ENCODE measurements around the gene ARHGEF7.

DNA sequence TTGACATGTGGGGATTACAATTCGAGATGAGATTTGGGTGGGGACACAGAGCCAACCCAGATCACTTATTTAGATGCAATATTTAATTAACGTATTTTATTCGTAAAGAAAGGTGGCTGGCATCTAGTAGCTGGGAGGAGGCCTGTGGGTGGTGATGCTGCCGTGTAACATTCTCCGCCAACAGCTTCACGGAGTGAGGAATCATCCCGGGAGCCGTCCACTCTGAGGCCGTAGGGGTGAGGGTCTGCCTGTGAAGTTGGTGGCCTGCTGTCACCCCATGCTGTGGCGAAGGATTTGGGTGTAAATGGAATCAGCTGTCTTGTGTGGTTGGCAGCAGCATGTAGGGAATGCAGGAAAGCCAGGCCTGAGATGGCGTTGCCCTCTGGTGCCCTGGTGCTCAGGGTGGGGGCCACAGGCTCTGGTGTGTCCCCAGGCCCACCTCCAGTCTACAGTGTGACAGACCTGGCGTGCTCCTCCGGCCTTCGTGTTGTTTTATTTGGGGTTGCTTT, 202.0 kb downstream of the ARHGEF7 start:
- no peak for TF ChIP-seq POLR2A (IDR thresholded peaks at IDR 0.05)
- TF ChIP-seq, protein P1, sequence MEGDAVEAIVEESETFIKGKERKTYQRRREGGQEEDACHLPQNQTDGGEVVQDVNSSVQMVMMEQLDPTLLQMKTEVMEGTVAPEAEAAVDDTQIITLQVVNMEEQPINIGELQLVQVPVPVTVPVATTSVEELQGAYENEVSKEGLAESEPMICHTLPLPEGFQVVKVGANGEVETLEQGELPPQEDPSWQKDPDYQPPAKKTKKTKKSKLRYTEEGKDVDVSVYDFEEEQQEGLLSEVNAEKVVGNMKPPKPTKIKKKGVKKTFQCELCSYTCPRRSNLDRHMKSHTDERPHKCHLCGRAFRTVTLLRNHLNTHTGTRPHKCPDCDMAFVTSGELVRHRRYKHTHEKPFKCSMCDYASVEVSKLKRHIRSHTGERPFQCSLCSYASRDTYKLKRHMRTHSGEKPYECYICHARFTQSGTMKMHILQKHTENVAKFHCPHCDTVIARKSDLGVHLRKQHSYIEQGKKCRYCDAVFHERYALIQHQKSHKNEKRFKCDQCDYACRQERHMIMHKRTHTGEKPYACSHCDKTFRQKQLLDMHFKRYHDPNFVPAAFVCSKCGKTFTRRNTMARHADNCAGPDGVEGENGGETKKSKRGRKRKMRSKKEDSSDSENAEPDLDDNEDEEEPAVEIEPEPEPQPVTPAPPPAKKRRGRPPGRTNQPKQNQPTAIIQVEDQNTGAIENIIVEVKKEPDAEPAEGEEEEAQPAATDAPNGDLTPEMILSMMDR (IDR thresholded peaks at IDR 0.05) = no peak
- no peak for TF ChIP-seq POLR2AphosphoS5 (IDR thresholded peaks at IDR 0.05)

All from stomach (tissue), 4 donors.